ENCODE measurements around the gene ABCG1.
"Not testable (repeated sequence)": the region's sequence is repeated elsewhere in the genome, so short reads cannot be mapped to it uniquely, and the experiment has no call there.

The ABCG1 gene

DNA sequence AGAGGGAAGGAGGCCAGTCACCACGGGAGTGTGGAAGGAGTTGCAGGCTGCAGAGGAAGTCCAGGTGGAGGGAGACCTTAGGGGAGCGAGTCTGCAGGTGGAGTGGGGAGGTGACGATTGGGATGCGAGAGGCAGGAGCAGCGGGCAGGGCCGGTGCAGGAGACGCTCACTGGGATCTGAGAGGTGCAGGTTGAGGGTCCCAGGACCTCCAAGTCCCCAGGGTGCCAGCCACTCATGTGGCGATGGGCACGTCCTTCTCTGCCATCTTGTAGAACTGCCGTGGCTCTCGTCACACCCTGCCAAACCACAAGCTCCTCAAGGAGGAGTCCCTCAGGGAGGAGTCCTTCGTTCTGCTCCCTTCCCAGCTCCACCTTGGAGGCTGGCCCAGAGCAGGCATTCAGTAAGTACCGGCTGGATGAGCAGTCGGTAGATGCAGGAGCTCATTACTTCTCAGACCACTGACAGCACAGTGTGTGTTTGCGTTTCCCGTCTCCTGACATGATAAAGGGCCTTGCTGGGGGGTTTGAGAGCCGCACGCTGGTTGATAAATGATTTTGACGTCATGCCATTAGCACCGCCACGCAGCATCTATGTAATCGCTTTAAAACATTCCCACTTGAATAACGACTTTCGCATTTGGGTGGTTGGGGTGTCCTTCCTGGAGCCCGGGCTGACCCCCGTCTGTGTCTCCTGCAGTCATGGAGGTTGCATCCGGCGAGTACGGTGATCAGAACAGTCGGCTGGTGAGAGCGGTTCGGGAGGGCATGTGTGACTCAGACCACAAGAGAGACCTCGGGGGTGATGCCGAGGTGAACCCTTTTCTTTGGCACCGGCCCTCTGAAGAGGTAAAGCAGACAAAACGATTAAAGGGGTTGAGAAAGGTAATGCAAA lies 68.5 kb downstream of the ABCG1 start:
- H3K9me3 ChIP-seq (ENCODE audit: control insufficient read depth in 2 of 2, low read length in 2 of 2) = no peaks in the 10 kb centered on the region

DNA sequence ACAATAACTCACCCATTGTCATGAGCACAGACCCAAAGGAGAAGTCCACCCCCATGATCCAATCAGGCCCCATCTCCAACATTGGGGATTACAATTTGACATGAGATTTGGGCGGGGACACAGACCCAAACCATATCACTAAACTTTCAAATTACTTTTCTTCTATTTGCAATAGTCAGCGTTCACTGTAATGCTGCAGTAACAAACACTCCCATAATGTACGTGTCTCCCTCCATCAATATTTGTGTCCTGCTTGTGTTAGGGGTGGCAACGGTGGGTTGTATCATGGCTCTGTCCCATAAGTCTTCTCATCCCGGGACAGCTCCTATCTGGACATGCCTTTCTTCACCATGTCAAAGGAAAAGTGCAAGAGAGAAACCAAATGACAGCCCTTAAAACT lies 70.0 kb downstream of the ABCG1 start:
- Histone ChIP-seq H3K36me3 (ENCODE audit: control insufficient read depth in 2 of 2, insufficient read depth in 2 of 2, low read length in 2 of 2) (peaks cover 19 to 28% of the 10 kb centered on the region in 2 donors), H3K4me3 (ENCODE audit: low read length in 2 of 2) (no peak overlapping the region), H3K27me3 (ENCODE audit: control insufficient read depth in 1 of 2, insufficient read depth in 2 of 2, low read length in 2 of 2) (no peaks in the 10 kb centered on the region), H3K9me3 (ENCODE audit: control insufficient read depth in 2 of 2, low read length in 2 of 2) (no peaks in the 10 kb centered on the region), H3K27ac (ENCODE audit: low read length) (no peak overlapping the region), H3K4me1 (ENCODE audit: control insufficient read depth, insufficient read depth, low read length) (no peaks in the 10 kb centered on the region), H3K9ac (ENCODE audit: low read length in 2 of 2) (no peak overlapping the region)

More for the DNA sequence above, 68.5 kb downstream of the ABCG1 start:
- Histone ChIP-seq H3K36me3 (ENCODE audit: control insufficient read depth in 2 of 2, insufficient read depth in 2 of 2, low read length in 2 of 2) (peaks cover 19 to 24% of the 10 kb centered on the region in 2 donors), H3K4me1 (ENCODE audit: control insufficient read depth, insufficient read depth, low read length) (no peaks in the 10 kb centered on the region), H3K9ac (ENCODE audit: low read length in 2 of 2) (no peak overlapping the region), H3K27me3 (ENCODE audit: control insufficient read depth in 1 of 2, insufficient read depth in 2 of 2, low read length in 2 of 2) (no peaks in the 10 kb centered on the region), H3K27ac (ENCODE audit: low read length) (no peak overlapping the region), H3K4me3 (ENCODE audit: low read length in 2 of 2) (no peak overlapping the region)

DNA sequence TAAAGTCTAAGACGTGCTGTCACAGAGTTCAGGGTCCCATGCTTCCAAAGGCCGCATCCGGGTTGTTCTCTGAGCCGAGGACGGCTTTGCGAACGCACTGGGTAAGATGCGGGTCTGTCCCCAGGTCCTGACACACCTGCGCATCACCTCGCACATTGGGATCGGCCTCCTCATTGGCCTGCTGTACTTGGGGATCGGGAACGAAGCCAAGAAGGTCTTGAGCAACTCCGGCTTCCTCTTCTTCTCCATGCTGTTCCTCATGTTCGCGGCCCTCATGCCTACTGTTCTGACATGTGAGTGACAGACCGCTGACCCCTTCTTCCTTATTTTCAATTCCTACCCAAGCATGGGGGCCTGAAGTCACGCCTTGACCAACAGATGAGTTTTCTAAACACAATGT lies 71.0 kb downstream of the ABCG1 start:
- H3K4me1 ChIP-seq (ENCODE audit: control insufficient read depth, insufficient read depth, low read length) = no peaks in the 10 kb centered on the region
- H3K36me3 ChIP-seq (ENCODE audit: control insufficient read depth in 2 of 2, insufficient read depth in 2 of 2, low read length in 2 of 2) = peaks cover 19 to 28% of the 10 kb centered on the region in 2 donors
- H3K4me3 ChIP-seq (ENCODE audit: low read length in 2 of 2) = no peak overlapping the region
- H3K9ac ChIP-seq (ENCODE audit: low read length in 2 of 2) = no peak overlapping the region
- no peak overlapping the region for H3K27ac ChIP-seq (ENCODE audit: low read length)
- H3K27me3 ChIP-seq (ENCODE audit: control insufficient read depth in 1 of 2, insufficient read depth in 2 of 2, low read length in 2 of 2) = no peaks in the 10 kb centered on the region
- H3K9me3 ChIP-seq (ENCODE audit: control insufficient read depth in 2 of 2, low read length in 2 of 2) = no peaks in the 10 kb centered on the region

DNA sequence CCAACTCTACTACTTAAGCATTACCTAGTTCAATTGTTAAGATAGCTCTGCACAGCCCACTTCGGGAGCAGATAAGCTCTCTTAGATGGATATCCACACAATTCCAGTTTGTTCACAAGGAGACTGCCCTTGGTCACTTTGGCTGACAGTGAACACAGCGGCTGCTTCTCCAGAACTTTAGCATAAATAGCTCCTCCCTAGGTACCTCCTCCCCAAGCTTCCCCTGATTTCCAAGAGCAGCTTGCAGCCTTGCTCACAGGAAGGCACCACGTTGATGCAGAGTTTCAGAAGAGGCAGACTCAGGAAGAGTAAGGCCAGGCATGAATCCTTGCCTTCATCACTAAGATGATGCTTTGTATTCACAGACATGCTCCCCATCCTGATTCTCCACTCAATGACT lies 71.6 kb downstream of the ABCG1 start:
- no peak overlapping the region for H3K27ac ChIP-seq (ENCODE audit: low read length)
- H3K9me3 ChIP-seq (ENCODE audit: control insufficient read depth in 2 of 2, low read length in 2 of 2) = no peaks in the 10 kb centered on the region
- no peak overlapping the region for H3K4me3 ChIP-seq (ENCODE audit: low read length in 2 of 2)
- H3K4me1 ChIP-seq (ENCODE audit: control insufficient read depth, insufficient read depth, low read length) = no peaks in the 10 kb centered on the region
- peaks cover 19 to 28% of the 10 kb centered on the region in 2 donors for H3K36me3 ChIP-seq (ENCODE audit: control insufficient read depth in 2 of 2, insufficient read depth in 2 of 2, low read length in 2 of 2)
- H3K27me3 ChIP-seq (ENCODE audit: control insufficient read depth in 1 of 2, insufficient read depth in 2 of 2, low read length in 2 of 2) = no peaks in the 10 kb centered on the region
- no peak overlapping the region for H3K9ac ChIP-seq (ENCODE audit: low read length in 2 of 2)

DNA sequence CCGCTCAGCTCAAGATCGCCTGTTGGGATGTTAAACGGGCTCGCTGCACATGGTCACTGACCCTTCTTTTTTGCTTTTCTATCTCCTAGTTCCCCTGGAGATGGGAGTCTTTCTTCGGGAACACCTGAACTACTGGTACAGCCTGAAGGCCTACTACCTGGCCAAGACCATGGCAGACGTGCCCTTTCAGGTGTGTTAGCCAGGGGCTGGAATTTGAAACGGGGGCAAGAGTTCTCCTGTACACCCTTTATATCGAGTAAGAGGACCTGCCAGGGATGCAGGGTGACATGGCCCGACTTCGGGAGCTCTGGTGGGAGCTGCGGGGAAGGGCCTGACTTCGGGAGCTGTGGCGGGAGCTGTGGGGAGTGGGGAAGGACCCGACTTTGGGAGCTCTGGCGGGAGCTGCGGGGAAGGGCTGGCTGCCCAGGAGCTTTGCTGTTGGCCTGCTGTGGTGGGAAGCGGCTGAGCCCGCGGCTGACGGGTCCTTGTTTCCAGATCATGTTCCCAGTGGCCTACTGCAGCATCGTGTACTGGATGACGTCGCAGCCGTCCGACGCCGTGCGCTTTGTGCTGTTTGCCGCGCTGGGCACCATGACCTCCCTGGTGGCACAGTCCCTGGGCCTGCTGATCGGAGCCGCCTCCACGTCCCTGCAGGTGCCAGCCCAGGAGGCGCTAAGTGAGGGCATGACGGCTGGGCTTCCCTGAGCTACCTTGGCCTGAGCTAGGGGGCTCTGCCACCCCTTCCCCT lies 72.2 kb downstream of the ABCG1 start:
- H3K27me3 ChIP-seq (ENCODE audit: control insufficient read depth in 1 of 2, insufficient read depth in 2 of 2, low read length in 2 of 2) = no peaks in the 10 kb centered on the region
- no peak overlapping the region for H3K9ac ChIP-seq (ENCODE audit: low read length in 2 of 2)
- H3K4me1 ChIP-seq (ENCODE audit: control insufficient read depth, insufficient read depth, low read length) = no peaks in the 10 kb centered on the region
- peaks cover 19 to 24% of the 10 kb centered on the region in 2 donors for H3K36me3 ChIP-seq (ENCODE audit: control insufficient read depth in 2 of 2, insufficient read depth in 2 of 2, low read length in 2 of 2)
- H3K9me3 ChIP-seq (ENCODE audit: control insufficient read depth in 2 of 2, low read length in 2 of 2) = no peaks in the 10 kb centered on the region
- no peak overlapping the region for H3K27ac ChIP-seq (ENCODE audit: low read length)
- no peak overlapping the region for H3K4me3 ChIP-seq (ENCODE audit: low read length in 2 of 2)

DNA sequence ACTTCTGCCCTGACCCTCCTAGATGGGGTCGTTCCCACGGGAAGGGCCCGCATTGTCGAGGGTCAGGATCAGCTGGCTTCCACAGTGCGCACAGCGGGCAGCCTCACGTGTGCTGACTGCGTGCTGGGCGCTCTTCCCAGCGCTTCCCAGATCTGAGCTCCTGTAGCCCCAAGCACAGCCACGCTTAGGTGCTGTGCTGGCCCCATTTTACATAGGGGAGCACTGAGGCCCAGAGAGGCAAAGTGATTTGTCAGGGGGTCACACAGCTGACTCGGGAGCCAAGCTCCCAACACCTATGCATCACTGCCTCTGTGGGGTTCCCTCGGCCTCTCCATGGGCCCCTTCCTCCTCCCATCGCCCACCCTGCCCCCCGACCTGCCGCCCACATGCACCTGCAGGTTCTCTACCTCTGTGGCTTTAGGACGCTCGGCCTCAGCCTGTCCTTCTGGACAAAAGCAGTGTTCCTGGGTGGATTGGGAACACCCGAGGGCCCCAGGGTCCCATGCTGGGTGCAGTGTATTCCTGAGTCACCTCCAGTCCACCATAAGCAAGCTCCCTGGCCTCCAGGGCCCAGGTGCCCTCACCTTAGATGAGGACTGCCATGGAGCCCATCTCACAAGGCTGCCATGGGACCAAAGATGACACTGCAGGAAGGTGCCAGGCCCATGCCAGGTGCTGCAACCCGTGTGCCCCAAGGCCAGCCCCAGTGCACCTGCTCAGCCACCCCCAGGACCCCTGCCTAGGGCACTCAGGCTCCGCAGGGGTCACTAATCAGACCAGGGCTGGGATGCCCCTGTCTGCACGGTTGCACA lies 73.0 kb downstream of the ABCG1 start:
- H3K36me3 ChIP-seq (ENCODE audit: control insufficient read depth in 2 of 2, insufficient read depth in 2 of 2, low read length in 2 of 2) = peaks cover 17 to 24% of the 10 kb centered on the region in 2 donors

DNA sequence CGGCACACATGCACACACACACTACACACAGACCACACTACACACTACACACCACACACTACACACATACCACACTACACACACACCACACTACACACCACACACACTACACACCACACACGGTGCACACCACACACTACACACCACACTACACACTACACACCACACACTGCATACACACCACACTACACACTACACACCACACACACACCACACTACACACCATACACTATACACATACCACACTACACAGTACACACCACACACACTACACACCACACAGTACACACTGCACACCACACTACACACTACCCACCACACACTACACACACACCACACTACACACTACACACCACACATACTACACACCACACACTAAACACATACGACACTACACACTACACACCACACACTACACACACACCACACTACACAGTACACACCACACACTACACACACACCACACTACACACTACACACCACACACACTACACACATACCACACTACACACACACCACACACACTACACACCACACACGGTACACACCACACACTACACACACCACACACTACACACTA lies 73.7 kb downstream of the ABCG1 start:
- H3K4me1 ChIP-seq (ENCODE audit: control insufficient read depth, insufficient read depth, low read length); H3K27me3 ChIP-seq (ENCODE audit: control insufficient read depth in 1 of 2, insufficient read depth in 2 of 2, low read length in 2 of 2); H3K27ac ChIP-seq (ENCODE audit: low read length); H3K9ac ChIP-seq (ENCODE audit: low read length in 2 of 2); H3K4me3 ChIP-seq (ENCODE audit: low read length in 2 of 2); H3K9me3 ChIP-seq (ENCODE audit: control insufficient read depth in 2 of 2, low read length in 2 of 2): not testable (repeated sequence)
- peaks cover 19 to 24% of the 10 kb centered on the region in 2 donors for H3K36me3 ChIP-seq (ENCODE audit: control insufficient read depth in 2 of 2, insufficient read depth in 2 of 2, low read length in 2 of 2)

More for the DNA sequence above, 73.0 kb downstream of the ABCG1 start:
- H3K9ac ChIP-seq (ENCODE audit: low read length in 2 of 2) = no peak overlapping the region
- H3K9me3 ChIP-seq (ENCODE audit: control insufficient read depth in 2 of 2, low read length in 2 of 2) = no peaks in the 10 kb centered on the region
- H3K27me3 ChIP-seq (ENCODE audit: control insufficient read depth in 1 of 2, insufficient read depth in 2 of 2, low read length in 2 of 2) = no peaks in the 10 kb centered on the region
- no peak overlapping the region for H3K27ac ChIP-seq (ENCODE audit: low read length)
- no peak overlapping the region for H3K4me3 ChIP-seq (ENCODE audit: low read length in 2 of 2)
- no peaks in the 10 kb centered on the region for H3K4me1 ChIP-seq (ENCODE audit: control insufficient read depth, insufficient read depth, low read length)

DNA sequence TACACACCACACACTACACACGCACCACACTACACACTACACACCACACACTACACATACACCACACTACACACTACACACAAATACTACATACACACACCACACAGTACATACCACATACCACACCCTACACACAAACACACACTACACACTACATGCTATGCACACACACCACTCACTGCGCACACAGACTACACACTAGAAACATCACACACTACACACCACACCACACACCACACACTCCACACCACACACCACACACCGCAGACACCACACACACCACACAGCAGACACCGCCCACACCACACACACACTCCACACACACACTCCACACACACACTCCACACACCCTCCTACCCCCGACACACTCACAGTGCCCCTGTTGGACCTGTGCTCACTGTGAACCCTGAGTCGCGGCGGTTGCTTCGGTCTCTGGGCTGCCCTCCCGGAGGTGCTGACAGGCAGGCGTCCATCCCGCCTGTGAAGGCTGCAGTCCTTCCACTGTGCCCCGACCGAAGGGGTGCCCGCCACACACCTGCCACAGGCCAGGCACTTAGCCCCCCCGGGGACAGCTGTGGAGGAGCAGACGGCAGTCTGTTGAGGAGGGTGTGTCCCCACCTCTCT lies 74.8 kb downstream of the ABCG1 start:
- no peak overlapping the region for H3K4me3 ChIP-seq (ENCODE audit: low read length in 2 of 2)
- peaks cover 16 to 17% of the 10 kb centered on the region in 2 donors for H3K36me3 ChIP-seq (ENCODE audit: control insufficient read depth in 2 of 2, insufficient read depth in 2 of 2, low read length in 2 of 2)
- H3K9me3 ChIP-seq (ENCODE audit: control insufficient read depth in 2 of 2, low read length in 2 of 2) = no peaks in the 10 kb centered on the region

DNA sequence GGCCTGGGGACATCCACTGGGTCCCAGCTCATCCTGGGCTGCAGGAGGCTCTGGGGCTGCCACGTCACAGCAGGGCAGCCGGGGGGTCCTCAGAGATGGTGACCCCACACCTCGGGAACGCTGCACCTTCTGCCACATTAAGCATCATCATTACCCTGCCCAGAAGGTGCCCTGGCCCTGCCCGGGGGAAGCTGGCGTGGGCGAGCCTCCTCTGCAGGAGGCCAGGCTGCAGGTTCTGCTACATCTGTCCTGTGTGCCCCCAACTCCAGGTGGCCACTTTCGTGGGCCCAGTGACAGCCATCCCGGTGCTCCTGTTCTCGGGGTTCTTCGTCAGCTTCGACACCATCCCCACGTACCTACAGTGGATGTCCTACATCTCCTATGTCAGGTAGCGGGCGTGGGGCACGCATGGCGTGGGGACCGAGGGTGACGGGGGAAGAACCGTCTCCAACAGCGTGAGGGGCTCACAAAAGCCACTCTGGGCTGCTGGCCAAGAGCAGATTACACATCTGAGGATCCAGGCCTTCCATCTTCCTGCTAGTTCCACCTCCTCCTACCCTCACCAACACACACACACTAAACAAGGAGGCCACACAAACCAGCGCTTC lies 75.4 kb downstream of the ABCG1 start:
- Histone ChIP-seq H3K27me3 (ENCODE audit: control insufficient read depth in 1 of 2, insufficient read depth in 2 of 2, low read length in 2 of 2) (no peaks in the 10 kb centered on the region), H3K9ac (ENCODE audit: low read length in 2 of 2) (no peak overlapping the region), H3K4me1 (ENCODE audit: control insufficient read depth, insufficient read depth, low read length) (no peaks in the 10 kb centered on the region), H3K36me3 (ENCODE audit: control insufficient read depth in 2 of 2, insufficient read depth in 2 of 2, low read length in 2 of 2) (peaks cover 11 to 12% of the 10 kb centered on the region in 2 donors), H3K27ac (ENCODE audit: low read length) (no peak overlapping the region), H3K4me3 (ENCODE audit: low read length in 2 of 2) (no peak overlapping the region), H3K9me3 (ENCODE audit: control insufficient read depth in 2 of 2, low read length in 2 of 2) (no peaks in the 10 kb centered on the region)

More for the DNA sequence above, 74.8 kb downstream of the ABCG1 start:
- no peak overlapping the region for H3K27ac ChIP-seq (ENCODE audit: low read length)
- H3K9ac ChIP-seq (ENCODE audit: low read length in 2 of 2) = no peak overlapping the region
- H3K27me3 ChIP-seq (ENCODE audit: control insufficient read depth in 1 of 2, insufficient read depth in 2 of 2, low read length in 2 of 2) = no peaks in the 10 kb centered on the region
- H3K4me1 ChIP-seq (ENCODE audit: control insufficient read depth, insufficient read depth, low read length) = no peaks in the 10 kb centered on the region
